ENCODE results near the gene OR4A47. TPM values are rescaled to one million over a fixed set of nuclear protein-coding genes. Genes with fewer than 3 reads are reported as not detected.
"Not testable (repeated sequence)": the region's sequence is repeated elsewhere in the genome, so short reads cannot be mapped to it uniquely, and the experiment has no call there.

Gene OR4A47
- polyA plus RNA-seq (2013): not detected in 2 replicates

- H3K36me3 ChIP-seq (ENCODE audit: control insufficient read depth in 1 of 2, insufficient read depth in 2 of 2, low read length in 2 of 2); H3K4me1 ChIP-seq (ENCODE audit: control insufficient read depth in 1 of 2, insufficient read depth in 2 of 2, low read length in 2 of 2); DNase-seq; H3K4ac ChIP-seq (ENCODE audit: low read depth, low read length); H3K27ac ChIP-seq (ENCODE audit: low read depth, low read length); H2AFZ ChIP-seq (ENCODE audit: insufficient read depth, low read length, poor library complexity); H2BK12ac ChIP-seq (ENCODE audit: low read length); H3K4me2 ChIP-seq (ENCODE audit: low read length); H3K27me3 ChIP-seq (ENCODE audit: insufficient read depth, low read length); H4K8ac ChIP-seq (ENCODE audit: low read depth, low read length); H3K9ac ChIP-seq (ENCODE audit: low read length); H3K79me2 ChIP-seq (ENCODE audit: control insufficient read depth, insufficient read depth, low read length, poor library complexity); H3K23ac ChIP-seq (ENCODE audit: low read length); H3K9me3 ChIP-seq (ENCODE audit: insufficient read depth, low read depth, low read length); H2BK120ac ChIP-seq (ENCODE audit: insufficient read depth, low read length, poor library complexity); H2AK5ac ChIP-seq (ENCODE audit: low read length); H4K12ac ChIP-seq (ENCODE audit: low read depth, low read length); H3K4me3 ChIP-seq (ENCODE audit: low read depth, low read length); H3K79me1 ChIP-seq (ENCODE audit: low read length); H3K14ac ChIP-seq (ENCODE audit: low read length); H2BK5ac ChIP-seq (ENCODE audit: low read depth, low read length, poor library complexity); H3K18ac ChIP-seq (ENCODE audit: low read length); H4K91ac ChIP-seq (ENCODE audit: low read depth, low read length): not testable (repeated sequence)
These were observed at the start of gene OR4A47 for GRCh38 chr11:48488493-48488892. TSS of gene OR4A47 (plus strand) at chr11:48488793. CDS start at chr11:48488793, 0 bp downstream.

DNA sequence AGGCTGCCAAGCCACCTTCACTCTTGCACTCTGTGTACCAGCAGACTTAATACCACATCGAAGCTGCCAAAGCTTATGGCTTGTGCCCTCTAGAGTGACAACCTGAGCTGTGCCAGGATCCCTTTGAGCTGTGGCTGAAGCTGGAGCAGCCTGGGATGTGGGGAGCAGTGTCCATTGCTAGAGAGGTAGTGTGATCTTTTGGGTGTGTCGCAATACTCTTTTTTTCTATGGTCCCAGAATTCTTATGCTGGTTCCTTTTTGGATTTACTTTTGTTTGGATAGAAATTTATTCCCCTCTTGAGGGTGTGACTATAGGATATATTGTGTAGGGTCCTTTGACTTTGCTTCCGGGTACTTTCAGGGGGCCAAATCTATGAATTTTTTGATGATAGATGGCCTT, 32.7 kb upstream of the OR4A47 start:
- not testable (repeated sequence) for H3K27me3 ChIP-seq (ENCODE audit: insufficient read depth, low read length); H4K91ac ChIP-seq (ENCODE audit: low read depth, low read length); H3K14ac ChIP-seq (ENCODE audit: low read length); H3K79me2 ChIP-seq (ENCODE audit: control insufficient read depth, insufficient read depth, low read length, poor library complexity); H4K12ac ChIP-seq (ENCODE audit: low read depth, low read length); H2AK5ac ChIP-seq (ENCODE audit: low read length); H3K9ac ChIP-seq (ENCODE audit: low read length); H3K36me3 ChIP-seq (ENCODE audit: control insufficient read depth in 1 of 2, insufficient read depth in 2 of 2, low read length in 2 of 2); H3K79me1 ChIP-seq (ENCODE audit: low read length); H2BK120ac ChIP-seq (ENCODE audit: insufficient read depth, low read length, poor library complexity); H3K4ac ChIP-seq (ENCODE audit: low read depth, low read length); H3K4me3 ChIP-seq (ENCODE audit: low read depth, low read length); H2BK5ac ChIP-seq (ENCODE audit: low read depth, low read length, poor library complexity); H4K8ac ChIP-seq (ENCODE audit: low read depth, low read length); H3K18ac ChIP-seq (ENCODE audit: low read length); H2BK12ac ChIP-seq (ENCODE audit: low read length); H3K4me2 ChIP-seq (ENCODE audit: low read length); H3K4me1 ChIP-seq (ENCODE audit: control insufficient read depth in 1 of 2, insufficient read depth in 2 of 2, low read length in 2 of 2); DNase-seq; H3K23ac ChIP-seq (ENCODE audit: low read length); H2AFZ ChIP-seq (ENCODE audit: insufficient read depth, low read length, poor library complexity); H3K27ac ChIP-seq (ENCODE audit: low read depth, low read length)
- WGBS (ENCODE audit: extremely low coverage, insufficient coverage, insufficient read length): no CpG with 5 or more reads among the region's 3 CpGs
- peaks cover 14% of the 10 kb centered on the region for H3K9me3 ChIP-seq (ENCODE audit: insufficient read depth, low read depth, low read length)

- not testable (repeated sequence) for H3K27ac ChIP-seq (ENCODE audit: low read depth, low read length); H3K23ac ChIP-seq (ENCODE audit: low read length); H3K4me2 ChIP-seq (ENCODE audit: low read length); H3K27me3 ChIP-seq (ENCODE audit: insufficient read depth, low read length); H3K18ac ChIP-seq (ENCODE audit: low read length); H3K4ac ChIP-seq (ENCODE audit: low read depth, low read length); H2AFZ ChIP-seq (ENCODE audit: insufficient read depth, low read length, poor library complexity); H3K4me3 ChIP-seq (ENCODE audit: low read depth, low read length); H3K79me2 ChIP-seq (ENCODE audit: control insufficient read depth, insufficient read depth, low read length, poor library complexity); H2BK120ac ChIP-seq (ENCODE audit: insufficient read depth, low read length, poor library complexity); H3K79me1 ChIP-seq (ENCODE audit: low read length); H4K12ac ChIP-seq (ENCODE audit: low read depth, low read length); H4K8ac ChIP-seq (ENCODE audit: low read depth, low read length); H2BK5ac ChIP-seq (ENCODE audit: low read depth, low read length, poor library complexity); H3K36me3 ChIP-seq (ENCODE audit: control insufficient read depth in 1 of 2, insufficient read depth in 2 of 2, low read length in 2 of 2); H4K91ac ChIP-seq (ENCODE audit: low read depth, low read length); H3K4me1 ChIP-seq (ENCODE audit: control insufficient read depth in 1 of 2, insufficient read depth in 2 of 2, low read length in 2 of 2); H3K9ac ChIP-seq (ENCODE audit: low read length); H3K9me3 ChIP-seq (ENCODE audit: insufficient read depth, low read depth, low read length); H2AK5ac ChIP-seq (ENCODE audit: low read length); H2BK12ac ChIP-seq (ENCODE audit: low read length); H3K14ac ChIP-seq (ENCODE audit: low read length)
- WGBS (ENCODE audit: extremely low coverage, insufficient coverage, insufficient read length): no CpG with 5 or more reads among the region's 2 CpGs
- peak in 1 of 2 donors; percentile 28 for DNase-seq
These were observed 14.6 kb upstream of the OR4A47 start for GRCh38 chr11:48473966-48474365.

GRCh38 chr11:48474703-48475102, 13.9 kb upstream of the OR4A47 start:
- not testable (repeated sequence) for H4K91ac ChIP-seq (ENCODE audit: low read depth, low read length); H3K18ac ChIP-seq (ENCODE audit: low read length); H3K4me3 ChIP-seq (ENCODE audit: low read depth, low read length); H3K4me1 ChIP-seq (ENCODE audit: control insufficient read depth in 1 of 2, insufficient read depth in 2 of 2, low read length in 2 of 2); H3K4me2 ChIP-seq (ENCODE audit: low read length); H2BK12ac ChIP-seq (ENCODE audit: low read length); H2BK120ac ChIP-seq (ENCODE audit: insufficient read depth, low read length, poor library complexity); H2BK5ac ChIP-seq (ENCODE audit: low read depth, low read length, poor library complexity); H3K9ac ChIP-seq (ENCODE audit: low read length); H2AFZ ChIP-seq (ENCODE audit: insufficient read depth, low read length, poor library complexity); H2AK5ac ChIP-seq (ENCODE audit: low read length); H3K79me1 ChIP-seq (ENCODE audit: low read length); DNase-seq; H4K8ac ChIP-seq (ENCODE audit: low read depth, low read length); H3K79me2 ChIP-seq (ENCODE audit: control insufficient read depth, insufficient read depth, low read length, poor library complexity); H3K9me3 ChIP-seq (ENCODE audit: insufficient read depth, low read depth, low read length); H3K27ac ChIP-seq (ENCODE audit: low read depth, low read length); H3K14ac ChIP-seq (ENCODE audit: low read length); H4K12ac ChIP-seq (ENCODE audit: low read depth, low read length); H3K36me3 ChIP-seq (ENCODE audit: control insufficient read depth in 1 of 2, insufficient read depth in 2 of 2, low read length in 2 of 2); H3K27me3 ChIP-seq (ENCODE audit: insufficient read depth, low read length); H3K23ac ChIP-seq (ENCODE audit: low read length); H3K4ac ChIP-seq (ENCODE audit: low read depth, low read length)
- no CpG with 5 or more reads among the region's 6 CpGs for WGBS (ENCODE audit: extremely low coverage, insufficient coverage, insufficient read length)

DNA sequence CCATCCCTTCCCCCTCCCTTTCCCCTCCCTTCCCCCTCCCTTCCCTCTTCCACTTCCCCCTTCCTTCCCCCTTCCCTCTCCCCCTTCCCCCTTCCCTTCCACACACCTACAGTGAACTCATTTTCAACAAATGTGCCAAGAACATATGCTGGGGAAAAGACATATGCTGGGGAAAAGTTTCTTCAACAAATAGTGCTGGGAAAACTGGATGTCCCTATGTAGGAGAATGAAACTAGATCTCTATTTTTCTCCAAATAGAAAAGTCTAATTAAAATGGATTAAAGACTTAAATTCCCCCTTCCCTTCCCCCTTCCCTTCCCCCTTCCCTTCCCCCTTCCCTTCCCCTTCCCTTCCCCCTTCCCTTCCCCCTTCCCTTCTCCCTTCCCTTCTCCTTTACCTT, 17.6 kb downstream of the OR4A47 start:
- not testable (repeated sequence) for H3K27me3 ChIP-seq (ENCODE audit: insufficient read depth, low read length); H4K91ac ChIP-seq (ENCODE audit: low read depth, low read length); H3K4me1 ChIP-seq (ENCODE audit: control insufficient read depth in 1 of 2, insufficient read depth in 2 of 2, low read length in 2 of 2); H3K79me1 ChIP-seq (ENCODE audit: low read length); H3K27ac ChIP-seq (ENCODE audit: low read depth, low read length); DNase-seq; H2BK5ac ChIP-seq (ENCODE audit: low read depth, low read length, poor library complexity); H3K4me3 ChIP-seq (ENCODE audit: low read depth, low read length); H3K14ac ChIP-seq (ENCODE audit: low read length); H3K23ac ChIP-seq (ENCODE audit: low read length); H3K9ac ChIP-seq (ENCODE audit: low read length); H3K18ac ChIP-seq (ENCODE audit: low read length); H3K79me2 ChIP-seq (ENCODE audit: control insufficient read depth, insufficient read depth, low read length, poor library complexity); H3K4me2 ChIP-seq (ENCODE audit: low read length); H3K9me3 ChIP-seq (ENCODE audit: insufficient read depth, low read depth, low read length); H3K4ac ChIP-seq (ENCODE audit: low read depth, low read length); H2BK12ac ChIP-seq (ENCODE audit: low read length); H2AK5ac ChIP-seq (ENCODE audit: low read length); H4K12ac ChIP-seq (ENCODE audit: low read depth, low read length); H3K36me3 ChIP-seq (ENCODE audit: control insufficient read depth in 1 of 2, insufficient read depth in 2 of 2, low read length in 2 of 2); H4K8ac ChIP-seq (ENCODE audit: low read depth, low read length); H2AFZ ChIP-seq (ENCODE audit: insufficient read depth, low read length, poor library complexity); H2BK120ac ChIP-seq (ENCODE audit: insufficient read depth, low read length, poor library complexity)

Data from trophoblast cell (in vitro differentiated cells and primary cell).